ENCODE measurements around the gene SH3RF2. TPM values are rescaled to one million over a fixed set of nuclear protein-coding genes. Genes with fewer than 3 reads are reported as not detected.

The SH3RF2 gene
- total and polyA plus RNA-seq, 10 of the 15 experiments (the other 5 are each of a cell fraction or from before 2014, with no cell fraction given): 0.15 TPM; not detected in 9

GRCh38 chr5:145971108-145971507 lies 34.7 kb downstream of the SH3RF2 start:
- no peaks in the 10 kb centered on the region; a peak in 2 of 4 replicates for H3K27me3 ChIP-seq (replicated peaks in 1 of 2; ENCODE audit: control insufficient read depth in 2 of 2, insufficient read depth in 2 of 2, low read length in 1 of 2)
- H2AFZ ChIP-seq (ENCODE audit: control insufficient read depth, low read depth, low read length): no peak overlapping the region
- ChIA-PET CTCF (no interaction called here), SMC1A (ENCODE audit: uncharacterized antibody, unreplicated experiment) (no interaction called here), RAD21 (ENCODE audit: unreplicated experiment) (no interaction called here), POLR2A (no interaction called here)
- no peak for TF ChIP-seq KDM1A (IDR thresholded peaks at IDR 0.05; ENCODE audit: borderline replicate concordance)
- TF ChIP-seq YY1 (IDR thresholded peaks at IDR 0.05; ENCODE audit: low read depth, low read length): no peak
- TF ChIP-seq HSF1 (IDR thresholded peaks at IDR 0.05; ENCODE audit: low read depth, low read length): no peak
- TF ChIP-seq NBN (IDR thresholded peaks at IDR 0.05): no peak
- no peak for TF ChIP-seq IRF5 (IDR thresholded peaks at IDR 0.05; ENCODE audit: borderline replicate concordance)
- no peak for TF ChIP-seq NKRF (conservative IDR thresholded peaks at IDR 0.05)
- TF ChIP-seq NR2C1 (IDR thresholded peaks at IDR 0.05): no peak
- TF ChIP-seq CREB1 (IDR thresholded peaks at IDR 0.05; ENCODE audit: low read depth): no peak
- no peak for TF ChIP-seq CHD1 (IDR thresholded peaks at IDR 0.05; ENCODE audit: low read depth, low read length)
- TF ChIP-seq CEBPB (IDR thresholded peaks at IDR 0.05; ENCODE audit: borderline replicate concordance in 1 of 2, low read depth in 2 of 2, low read length in 2 of 2): no peak
- TF ChIP-seq SIN3A (IDR thresholded peaks at IDR 0.05; ENCODE audit: low read depth, low read length): no peak
- TF ChIP-seq SKIL (IDR thresholded peaks at IDR 0.05; ENCODE audit: low read depth, poor library complexity, severe bottlenecking): no peak
- no peak for TF ChIP-seq NR2F1 (conservative IDR thresholded peaks at IDR 0.05)
- no peak for TF ChIP-seq ZBTB40 (IDR thresholded peaks at IDR 0.05; ENCODE audit: borderline replicate concordance)
- no peak for TF ChIP-seq FOXM1 (IDR thresholded peaks at IDR 0.05; ENCODE audit: low read depth, low read length)
- no peak overlapping the region for H3K9ac ChIP-seq (ENCODE audit: control insufficient read depth, insufficient read depth, low read length)
- H3K79me2 ChIP-seq (ENCODE audit: control insufficient read depth, insufficient read depth, low read length): no peaks in the 10 kb centered on the region
- 24% methylated on average over 2 of the region's 2 CpGs for WGBS (ENCODE audit: insufficient coverage, insufficient replicate concordance, low lambda C conversion rate, missing lambda C conversion rate)
- H3K27ac ChIP-seq (ENCODE audit: control insufficient read depth, insufficient read depth): no peak overlapping the region
- in situ Hi-C loops (cut with MboI): no loop called here
- ATAC-seq: no peak
- no peaks in the 10 kb centered on the region for H3K36me3 ChIP-seq (ENCODE audit: control insufficient read depth in 2 of 2, insufficient read depth in 2 of 2, low read length in 1 of 2)
- FAIRE-seq: no peak
- H3K4me1 ChIP-seq (ENCODE audit: control insufficient read depth, insufficient read depth, low read length): no peaks in the 10 kb centered on the region
- intact Hi-C loops (cut with micrococcal nuclease; ENCODE audit: unreplicated experiment): no loop called here
- no peak overlapping the region for H3K4me2 ChIP-seq (ENCODE audit: control insufficient read depth, insufficient read depth)
- H3K9me3 ChIP-seq (replicated peaks; ENCODE audit: control insufficient read depth, insufficient read depth, low read length): no peaks in the 10 kb centered on the region
- BruUV-seq (replicated peaks): no TSS peak
- H3K4me3 ChIP-seq: no peak overlapping the region
- no peak for DNase-seq (ENCODE audit: low read depth, low spot score)
- no peaks in the 10 kb centered on the region for H4K20me1 ChIP-seq (ENCODE audit: control insufficient read depth, insufficient read depth)

Measured in GM12878 (cell line).